GM10847 (cell line): ENCODE measurements around the gene COMT.

ENCODE experiments used
- POLR2A ChIP-seq: IDR thresholded peaks from 2 replicates; pipeline ENCODE4 v1.6.1; 2011; ENCODE audit not compliant: insufficient read length; ENCODE audit errors: extremely low read depth

The COMT gene

DNA sequence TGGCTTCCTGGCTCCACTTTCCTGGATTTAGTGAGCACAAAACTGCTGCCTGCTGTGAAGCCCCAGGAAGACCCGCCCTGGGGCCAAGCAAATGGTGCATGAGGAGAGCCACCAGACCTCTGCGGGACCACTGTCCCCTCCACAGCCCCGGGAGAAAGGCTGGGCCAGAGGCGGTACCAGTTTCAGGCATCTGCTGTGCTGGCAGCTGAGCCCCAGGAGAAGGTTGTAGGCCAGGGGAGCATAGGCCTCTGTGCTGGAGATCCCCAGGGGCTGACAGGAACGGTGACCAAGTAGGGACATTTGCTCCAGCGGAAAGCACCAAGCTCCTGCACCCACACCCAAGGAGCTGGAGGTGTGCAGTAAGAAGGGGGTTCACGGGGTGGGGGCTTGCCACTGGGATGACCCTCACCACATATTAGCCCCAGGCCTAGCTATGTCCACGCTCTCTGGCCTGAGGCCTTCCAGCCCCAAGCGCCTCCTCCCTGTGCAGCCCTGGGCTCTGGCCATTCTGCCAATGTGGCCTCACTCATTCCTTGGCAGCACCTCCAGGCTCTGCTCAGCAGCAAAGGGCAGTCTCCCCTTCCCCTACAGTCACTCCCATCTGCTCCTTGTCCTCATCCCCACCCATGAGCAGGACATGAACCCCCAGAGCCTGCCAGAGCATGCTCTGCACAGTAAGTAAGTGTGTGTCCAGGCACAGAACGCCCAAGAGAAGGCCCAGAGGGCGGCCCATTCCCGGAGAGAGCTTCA, 24.0 kb upstream of the COMT start:
- no peak for TF ChIP-seq POLR2A

DNA sequence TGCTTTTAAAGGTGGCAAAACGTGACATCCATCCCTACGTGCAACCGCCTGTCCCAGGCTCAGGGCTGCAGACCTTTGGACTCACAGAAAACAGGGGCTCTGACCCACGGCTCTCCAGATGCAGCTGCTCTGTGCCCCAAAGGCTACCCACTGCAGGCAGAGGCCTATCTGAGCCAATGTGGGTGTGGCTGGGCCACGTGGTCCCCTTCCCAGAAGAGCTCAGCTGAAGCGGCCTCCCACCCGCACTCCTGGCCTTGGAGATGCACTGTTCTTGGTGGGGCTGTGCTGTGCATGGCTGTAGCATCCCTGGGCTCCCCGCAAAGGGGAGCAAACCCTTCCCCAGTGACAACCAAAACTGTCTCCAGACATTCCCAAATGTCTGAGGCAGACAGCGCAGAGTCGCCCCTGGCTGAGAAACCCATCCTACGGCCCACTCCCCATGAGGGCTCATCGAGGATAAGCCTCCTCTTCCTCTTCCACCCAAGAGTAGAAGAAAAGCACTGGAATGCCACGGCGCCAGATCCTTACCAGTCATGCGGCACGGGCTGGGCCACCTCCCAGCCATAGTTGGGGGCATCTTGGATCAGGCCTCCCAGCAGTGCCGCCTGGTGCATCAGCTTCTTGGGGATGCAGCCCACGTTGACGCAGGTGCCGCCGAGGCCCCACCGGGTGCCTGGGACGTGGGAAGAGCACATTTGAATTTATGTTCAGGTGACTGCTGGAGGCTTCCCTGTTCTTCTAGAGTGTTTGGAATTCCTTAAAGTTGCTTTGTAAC, 23.1 kb upstream of the COMT start:
- TF ChIP-seq POLR2A, result no peak

DNA sequence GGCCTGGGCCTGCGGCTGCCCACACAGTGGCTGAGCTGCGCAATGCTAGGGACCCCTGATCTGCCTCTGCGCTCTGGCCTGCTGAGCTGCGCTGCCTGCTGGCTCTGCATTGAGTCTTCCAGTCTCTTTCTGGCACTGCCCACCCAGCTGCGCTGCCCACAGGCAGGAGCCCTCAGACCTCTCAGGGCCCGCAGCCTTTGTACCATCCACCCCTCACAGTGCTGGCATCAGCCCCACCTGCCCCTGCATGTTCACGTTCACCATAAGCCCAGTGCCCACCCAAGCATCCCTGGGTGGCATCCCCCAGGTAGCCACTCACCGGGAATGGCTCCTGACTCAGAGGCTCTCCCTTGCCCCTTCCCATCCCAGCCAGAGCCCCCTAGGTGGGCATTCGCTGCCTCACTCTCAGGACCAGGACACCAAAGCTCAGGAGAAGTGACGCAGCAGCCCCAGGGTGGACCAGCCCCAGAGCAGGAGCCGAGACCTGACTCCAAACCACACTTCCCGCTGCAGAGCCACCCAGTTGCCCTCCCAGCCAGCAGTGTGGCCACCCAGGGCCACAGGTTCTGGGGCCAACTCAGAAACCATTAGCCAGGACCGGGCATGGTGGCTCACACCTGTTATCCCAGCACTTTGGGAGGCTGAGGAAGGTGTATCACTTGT, 21.7 kb upstream of the COMT start:
- TF ChIP-seq POLR2A, result no peak

DNA sequence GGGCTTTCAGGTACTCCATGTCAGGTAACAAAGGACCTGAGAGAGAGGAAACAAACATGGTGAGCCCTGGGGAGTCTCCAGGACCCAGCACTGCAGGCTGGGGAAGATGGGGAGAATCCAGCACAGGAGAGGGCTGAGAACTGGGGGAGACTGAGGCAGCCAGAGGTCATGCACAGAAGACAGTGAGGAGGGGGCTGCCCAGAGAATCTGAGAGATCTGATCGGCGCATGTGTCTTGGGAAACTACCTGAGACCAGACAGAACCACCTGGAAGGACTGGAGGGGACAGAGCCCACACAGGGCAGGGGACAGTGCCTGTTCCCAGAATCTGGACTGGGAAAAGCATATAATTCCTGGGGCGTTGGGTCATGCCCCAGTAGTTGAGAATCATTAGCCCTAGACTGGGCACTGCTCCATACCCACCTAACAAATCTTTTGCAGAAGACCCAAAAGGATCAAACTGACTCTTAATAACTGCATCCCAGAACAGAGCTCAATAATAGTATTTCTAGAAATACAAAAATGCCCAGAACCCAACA, 20.0 kb upstream of the COMT start:
- TF ChIP-seq POLR2A, result no peak

DNA sequence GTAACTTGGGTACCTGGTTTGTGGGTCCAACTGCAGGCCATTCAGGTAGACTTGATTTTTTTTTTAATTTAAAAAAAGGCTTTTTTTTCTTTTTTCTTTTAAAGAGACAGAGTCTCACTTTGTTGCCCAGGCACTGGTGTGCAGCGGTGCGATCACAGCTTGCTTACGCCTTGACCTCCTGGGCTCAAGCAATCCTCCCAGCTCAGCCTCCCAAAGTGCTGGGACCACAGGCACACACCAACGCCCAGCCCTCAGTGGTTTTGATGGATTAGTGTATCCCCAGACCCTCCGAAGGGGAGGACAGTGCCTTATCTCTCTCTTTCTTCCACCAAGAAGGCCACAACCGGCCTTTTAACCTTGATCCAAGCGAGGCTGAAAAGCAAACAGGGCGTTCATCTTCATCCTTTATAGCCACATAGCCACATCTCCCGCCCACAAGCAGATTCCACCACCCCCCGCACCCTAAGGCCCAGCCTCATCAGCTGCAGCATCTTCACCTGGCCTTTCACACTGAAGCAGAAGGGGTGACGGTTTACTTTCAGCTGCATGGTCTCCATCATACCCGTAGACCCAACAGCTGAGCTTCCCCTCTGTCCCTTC, 17.6 kb upstream of the COMT start:
- no peak for TF ChIP-seq POLR2A

DNA sequence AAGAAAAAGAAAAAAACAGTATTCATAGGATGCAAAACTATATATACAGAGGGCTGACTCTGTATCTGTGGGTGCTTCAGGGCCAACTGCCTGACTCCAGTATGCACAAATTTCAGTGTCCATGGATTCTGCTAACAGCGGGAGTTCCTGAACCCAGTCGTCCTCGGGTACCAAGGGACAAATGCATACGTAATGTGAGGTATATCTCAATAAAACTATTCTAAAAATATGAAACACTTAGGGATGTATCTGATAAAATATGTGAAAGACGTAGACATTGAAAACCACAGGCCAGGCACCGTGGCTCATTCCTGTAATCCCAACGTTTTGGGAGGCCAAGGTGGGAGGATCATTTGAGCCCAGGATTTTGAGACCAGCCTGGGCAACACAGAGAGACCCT, 13.9 kb upstream of the COMT start:
- TF ChIP-seq POLR2A, result no peak

DNA sequence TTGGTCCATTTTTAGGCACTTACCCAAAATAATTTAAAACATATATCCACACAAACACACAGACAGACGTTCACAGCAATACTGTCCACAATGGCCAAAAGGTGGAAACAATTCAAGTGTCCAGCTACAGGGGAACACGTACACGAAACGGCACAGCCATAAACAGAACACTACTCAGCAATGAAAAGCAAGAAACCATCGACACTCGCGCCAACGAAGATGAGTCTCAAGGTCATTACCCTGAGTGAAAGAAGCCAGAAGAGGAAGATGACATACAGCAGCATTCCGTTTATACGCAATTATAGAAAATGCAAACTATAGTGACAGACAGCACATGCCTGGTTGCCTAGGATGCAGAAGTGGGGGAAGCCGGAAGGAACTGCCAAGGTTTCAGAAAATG, 13.4 kb upstream of the COMT start:
- no peak for TF ChIP-seq POLR2A

DNA sequence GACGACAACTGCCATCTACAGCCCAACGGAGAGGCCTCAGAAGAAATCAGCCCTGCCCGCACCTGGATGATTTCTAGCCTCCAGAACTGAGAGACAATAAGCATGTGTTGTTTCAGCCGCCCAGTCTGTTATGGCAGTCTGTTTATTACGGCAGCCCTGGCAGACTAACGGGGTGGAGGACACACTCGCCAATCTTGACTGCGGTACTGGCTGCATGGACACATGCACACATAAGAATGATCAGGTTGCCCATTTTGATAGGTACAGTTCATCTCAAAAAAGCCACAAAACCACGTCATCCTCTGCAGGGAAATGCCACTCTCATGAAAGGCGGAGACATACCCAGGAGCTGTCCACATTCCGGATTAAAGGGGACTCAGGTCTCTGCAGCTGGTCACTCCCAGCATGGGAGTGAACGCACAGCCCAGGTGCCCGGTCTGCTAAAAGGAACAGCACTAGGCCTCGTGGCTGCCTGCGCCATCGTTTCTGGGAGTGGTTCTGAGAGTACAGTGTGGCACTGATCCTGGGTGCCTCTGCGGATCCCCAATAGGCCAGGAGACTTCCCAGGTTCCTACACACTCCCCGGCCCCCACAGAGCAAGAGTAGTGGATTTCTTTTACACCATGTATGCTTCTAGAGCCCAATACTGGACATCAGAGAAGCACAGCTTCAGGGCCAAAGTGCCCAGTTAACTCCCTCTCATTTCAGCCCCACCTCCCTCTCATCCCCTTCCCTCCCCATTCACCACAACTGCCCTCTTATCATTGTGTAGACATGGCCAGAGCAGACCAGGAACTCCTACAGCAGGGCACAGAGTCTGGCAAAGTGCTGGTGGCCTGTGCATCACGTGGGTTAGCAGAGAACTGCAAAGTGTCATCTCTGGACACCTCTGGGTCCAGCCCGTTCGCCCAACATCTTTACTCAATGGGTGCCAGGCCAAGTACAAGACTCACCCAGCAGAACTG, 11.7 kb upstream of the COMT start:
- no peak for TF ChIP-seq POLR2A

DNA sequence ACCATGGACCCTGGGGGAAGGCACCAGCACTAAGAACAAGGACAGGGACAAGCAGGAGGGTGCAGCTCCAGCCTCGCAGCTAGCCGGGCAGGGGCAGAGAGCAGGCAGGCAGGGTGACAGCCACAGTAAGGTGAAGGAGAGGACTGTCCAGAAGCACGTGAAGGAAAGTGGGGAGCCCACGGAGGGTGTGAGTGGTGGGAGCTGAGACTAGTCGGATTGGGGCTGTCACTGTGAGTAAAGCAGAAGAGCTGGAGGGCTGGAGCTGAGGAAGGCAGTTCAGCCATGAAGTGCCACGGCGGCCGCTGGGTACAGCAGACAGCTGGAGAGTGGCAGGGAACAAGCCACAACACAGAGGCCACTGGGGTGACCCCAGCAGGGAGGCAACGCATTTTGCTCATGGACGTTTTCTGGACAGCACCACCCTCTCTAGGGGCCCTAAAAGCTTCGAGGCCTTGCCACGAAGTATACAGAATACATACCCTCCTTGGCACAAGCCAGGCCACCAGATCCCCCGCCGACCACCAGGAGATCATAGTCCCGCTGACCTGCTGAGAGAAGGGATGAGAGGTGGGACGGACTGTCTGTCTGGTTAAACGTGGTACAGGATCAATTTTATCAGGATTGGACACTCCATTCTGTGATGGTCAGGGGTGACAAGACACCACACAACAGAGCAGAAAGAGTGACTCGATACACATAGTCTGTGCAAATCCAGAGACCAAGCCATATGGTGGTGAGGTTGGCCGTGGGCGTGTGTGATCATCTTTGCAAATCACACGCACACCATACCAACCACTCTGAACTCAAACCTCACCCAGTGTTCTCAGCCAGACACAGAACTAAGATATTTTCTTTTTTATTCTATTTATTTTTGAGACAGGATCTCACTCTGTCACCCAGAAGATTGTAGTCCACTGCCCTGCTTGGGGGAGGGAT, 10.8 kb upstream of the COMT start:
- no peak for TF ChIP-seq POLR2A

DNA sequence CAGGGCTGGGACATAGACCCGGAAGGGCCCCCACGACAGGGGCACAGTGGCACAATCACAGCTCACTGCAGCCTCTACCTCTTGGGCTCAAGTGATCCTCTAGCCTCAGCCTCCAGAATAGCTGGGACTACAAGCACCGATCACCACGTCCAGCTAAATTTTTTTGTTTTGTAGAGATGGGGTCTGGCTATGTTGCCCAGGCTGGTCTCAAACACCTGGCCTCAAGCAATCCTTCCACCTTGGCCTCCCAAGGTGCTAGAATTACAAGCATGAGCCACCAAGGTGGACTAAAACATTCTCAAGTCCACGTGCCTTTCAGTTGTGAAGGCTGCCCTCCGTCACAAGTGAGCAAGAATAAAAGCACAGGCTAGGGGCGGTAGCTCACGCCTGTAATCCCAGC, 10.1 kb upstream of the COMT start:
- TF ChIP-seq POLR2A, result no peak

DNA sequence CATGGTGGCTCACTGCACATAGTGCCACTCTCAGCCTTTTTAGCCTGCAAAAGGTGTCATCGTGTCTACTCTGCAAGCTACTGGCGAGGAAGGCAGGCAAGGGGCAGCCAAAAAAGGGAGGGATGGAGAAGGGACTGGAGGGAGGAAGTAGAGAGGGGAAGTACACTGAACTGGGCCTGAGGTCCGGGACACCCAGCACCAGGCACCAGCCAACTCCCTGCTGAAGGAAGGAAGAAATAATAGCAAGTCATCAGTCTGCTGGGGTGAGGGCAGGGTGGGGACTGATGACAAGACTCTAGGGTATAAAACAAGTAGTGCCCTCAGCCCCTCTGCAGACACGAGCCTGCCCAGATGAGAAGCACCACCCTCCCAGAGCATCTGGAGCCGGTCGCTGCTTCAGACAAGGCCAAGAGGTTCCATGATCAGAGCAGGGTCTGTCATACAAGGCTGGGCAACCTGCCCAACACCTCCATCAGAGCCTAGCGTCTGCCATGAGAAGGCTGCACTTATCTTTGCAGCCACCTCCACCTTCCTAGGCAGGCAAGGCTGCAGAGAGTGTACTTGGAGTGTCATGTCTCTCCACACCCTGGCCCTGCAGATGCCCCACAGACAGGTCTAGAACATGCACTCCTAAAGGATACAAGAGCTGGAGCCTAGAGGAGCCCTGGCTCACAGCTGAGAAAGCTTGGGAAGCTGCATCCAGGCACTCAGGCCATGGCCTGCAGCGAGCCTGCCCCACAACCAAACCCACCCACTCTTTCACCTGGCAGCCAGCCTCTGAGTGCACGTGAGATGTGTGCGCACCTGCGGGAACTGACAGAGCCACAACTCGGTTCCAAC, 9.0 kb upstream of the COMT start:
- no peak for TF ChIP-seq POLR2A
